K562 (cell line): Measurements from ENCODE around the gene RIN3. TPM values are rescaled to one million over a fixed set of nuclear protein-coding genes. Genes with fewer than 3 reads are reported as not detected.

Source experiments
- ATAC-seq: fragments of 200-7000 bp; cut with Tn5 transposase; 3 replicates; pipeline ENCODE4 v1.9.1; 2020; ENCODE audit warnings: moderate library complexity
- BruUV-seq: library from RNA; stranded (reverse); fragments of 400-500 nt; replicated peaks from 2 replicates; lab custom pipeline; 2021; lab: Mats Ljungman, UMichigan
- CTCF ChIA-PET: fragments of 300-600 bp; formaldehyde crosslinking; extraction: SDS; loops from one replicate; lab custom pipeline; 2021; ENCODE audit warnings: low intra/inter-chr PET ratio; lab: Yijun Ruan, JAX
- POLR2A ChIA-PET: fragments of 300-600, 350-650 bp; sonication (Branson Sonifier 250); formaldehyde crosslinking; extraction: SDS; loops from one replicate; lab custom pipeline; 2021; ENCODE audit warnings: antibody characterized with exemption, inconsistent platforms; lab: Yijun Ruan, JAX
- DNase-seq, 4 experiments: peaks; one replicate each; pipeline versions ENCODE4 v3.0.0 to v3.0.0-alpha.2; 2011 to 2018; ENCODE audit warnings: low spot score in 3 of 4, mixed read lengths in 3 of 4; ENCODE audit errors: extremely low read depth in 1 of 4
- FAIRE-seq: peaks from 2 replicates; lab custom pipeline; 2011; peaks lifted over from hg19 to GRCh38; lab: Jason Lieb, UNC
- H2AFZ ChIP-seq: 2 replicates; pipeline ENCODE4 v1.6.0; 2011; ENCODE audit warnings: low read depth, low read length, control low read depth, inconsistent platforms
- H3K27ac ChIP-seq: fragments of 200-600 bp; 3 replicates; pipeline ENCODE4 v1.8.0; 2011; ENCODE audit warnings: low read depth, mild to moderate bottlenecking, control low read depth, inconsistent platforms, low read length, moderate library complexity, mixed read lengths; ENCODE audit errors: extremely low read depth
- H3K27me3 ChIP-seq, 2 experiments: fragments of 300-600 bp in 1 of 2; 2 replicates in 1 of 2; 3 replicates in 1 of 2; pipeline versions ENCODE4 v1.6.0 to v1.8.0; 2011; ENCODE audit warnings: inconsistent platforms in 2 of 2, low read length in 2 of 2, mild to moderate bottlenecking in 1 of 2, mixed read lengths in 1 of 2, moderate library complexity in 1 of 2; ENCODE audit not compliant: control insufficient read depth in 2 of 2, insufficient read depth in 2 of 2
- H3K36me3 ChIP-seq: fragments of 300-600 bp; 3 replicates; pipeline ENCODE4 v1.8.0; 2011; ENCODE audit warnings: mild to moderate bottlenecking, low read length, inconsistent platforms; ENCODE audit not compliant: control insufficient read depth, insufficient read depth
- H3K4me1 ChIP-seq, 2 experiments: fragments of 200-600 bp in 1 of 2; replicated peaks in 1 of 2; 2 replicates in 1 of 2; 3 replicates in 1 of 2; pipeline versions ENCODE4 v1.5.1 to v1.8.0; 2011; ENCODE audit warnings: inconsistent platforms in 2 of 2, low read length in 2 of 2, mild to moderate bottlenecking in 1 of 2, mixed read lengths in 1 of 2, moderate library complexity in 1 of 2; ENCODE audit not compliant: control insufficient read depth in 2 of 2, insufficient read depth in 2 of 2
- H3K4me2 ChIP-seq: 2 replicates; pipeline ENCODE4 v1.6.1; 2011; ENCODE audit warnings: low read length, control low read depth, inconsistent platforms, mixed read lengths; ENCODE audit not compliant: insufficient read depth
- H3K4me3 ChIP-seq: fragments of 200-600 bp; sonication (generic), shearing (Covaris generic); 2 replicates; pipeline ENCODE4 v1.5.1; 2016; ENCODE audit warnings: control low read depth, inconsistent platforms
- H3K79me2 ChIP-seq: fragments of 200-600 bp; 3 replicates; pipeline ENCODE4 v1.8.0; 2011; ENCODE audit warnings: low read length, inconsistent platforms; ENCODE audit not compliant: control insufficient read depth, insufficient read depth
- H3K9ac ChIP-seq, 2 experiments: 2 replicates each; pipeline versions ENCODE4 v1.6.0 to v1.6.1; 2011; ENCODE audit warnings: low read depth in 2 of 2, low read length in 2 of 2, control low read depth in 1 of 2, inconsistent platforms in 1 of 2, mild to moderate bottlenecking in 1 of 2, mixed read lengths in 1 of 2; ENCODE audit not compliant: insufficient read depth in 1 of 2
- H3K9me1 ChIP-seq: one replicate; pipeline ENCODE4 v1.6.0; 2011; ENCODE audit warnings: inconsistent platforms, mild to moderate bottlenecking, low read length, moderate library complexity; ENCODE audit not compliant: control insufficient read depth, insufficient read depth
- H3K9me3 ChIP-seq: replicated peaks from 2 replicates; pipeline ENCODE4 v1.5.1; 2011; ENCODE audit warnings: low read depth, low read length, inconsistent platforms; ENCODE audit not compliant: control insufficient read depth, insufficient read depth
- H4K20me1 ChIP-seq: replicated peaks from 2 replicates; pipeline ENCODE4 v1.6.1; 2011; ENCODE audit warnings: low read length, inconsistent platforms, mixed read lengths; ENCODE audit not compliant: control insufficient read depth, insufficient read depth
- ATF2 ChIP-seq: sonication (generic); formaldehyde crosslinking; IDR thresholded peaks from 2 replicates; pipeline ENCODE4 v1.8.1; 2022; ENCODE audit warnings: missing genetic modification reagents
- GABPA ChIP-seq: fragments of 200-800 bp; sonication (Bioruptor generic); conservative IDR thresholded peaks from 2 replicates; pipeline ENCODE4 v1.6.1; 2016; ENCODE audit warnings: low read depth, missing genetic modification characterization, missing compliant biosample characterization
- NR2C2 ChIP-seq, 2 experiments: fragments of 200-800 bp in 1 of 2; sonication (Bioruptor generic) in 1 of 2; sonication (generic) in 1 of 2; formaldehyde crosslinking in 1 of 2; IDR thresholded peaks; 2 replicates each; pipeline versions ENCODE4 v1.6.1 to v1.8.0; 2016 to 2022; ENCODE audit warnings: mild to moderate bottlenecking in 1 of 2, missing compliant biosample characterization in 1 of 2, missing genetic modification characterization in 1 of 2, missing genetic modification reagents in 1 of 2
- NR2F6 ChIP-seq: fragments of 450-650 bp; formaldehyde crosslinking; IDR thresholded peaks from 2 replicates; pipeline ENCODE4 v1.4.0; 2020; ENCODE audit warnings: mild to moderate bottlenecking
- SMARCC2 ChIP-seq: fragments of 450-650 bp; IDR thresholded peaks from 2 replicates; pipeline ENCODE4 v1.6.1; 2017; ENCODE audit warnings: antibody characterized with exemption, moderate library complexity, mild to moderate bottlenecking, low read depth
- SPI1 ChIP-seq: IDR thresholded peaks from 2 replicates; pipeline ENCODE4 v1.6.1; 2011; ENCODE audit warnings: low read depth, low read length, control low read depth, borderline replicate concordance
- VEZF1 ChIP-seq: fragments of 200-800 bp; sonication (Bioruptor generic); IDR thresholded peaks from 2 replicates; pipeline ENCODE4 v1.6.1; 2017; ENCODE audit warnings: missing genetic modification characterization, missing compliant biosample characterization
- ZFP36 ChIP-seq: fragments of 150-350 bp; IDR thresholded peaks from 2 replicates; pipeline ENCODE4 v1.6.1; 2018; ENCODE audit warnings: low read length, low read depth; ENCODE audit not compliant: partially characterized antibody
- ZNF395 ChIP-seq: fragments of 200-800 bp; sonication (Bioruptor generic); IDR thresholded peaks from 2 replicates; pipeline ENCODE4 v1.6.1; 2017; ENCODE audit warnings: missing genetic modification characterization, missing compliant biosample characterization
- ZNF639 ChIP-seq, 2 experiments: fragments of 200-800 bp in 1 of 2; sonication (Bioruptor generic) in 1 of 2; sonication (generic) in 1 of 2; formaldehyde crosslinking in 1 of 2; IDR thresholded peaks in 1 of 2; conservative IDR thresholded peaks in 1 of 2; 2 replicates each; pipeline versions ENCODE4 v1.5.0 to v1.6.1; 2016 to 2020; ENCODE audit warnings: missing compliant biosample characterization in 1 of 2, missing genetic modification characterization in 1 of 2, missing genetic modification reagents in 1 of 2
- ZNF766 ChIP-seq: fragments of 200-800 bp; sonication (Bioruptor generic); conservative IDR thresholded peaks from 2 replicates; pipeline ENCODE4 v1.6.1; 2016; ENCODE audit warnings: missing genetic modification characterization, missing compliant biosample characterization
- WGBS: fragments of 100-300 bp; shearing (Covaris generic); methylation state at CpG from one replicate; pipeline ENCODE4 v1.1.6; 2016; ENCODE audit warnings: low coverage, mixed read lengths; ENCODE audit not compliant: insufficient coverage; ENCODE audit errors: missing lambda C conversion rate; 5-methylcytosine and 5-hydroxymethylcytosine counted together
- in situ Hi-C: fragments of 300-500 bp; cut with MboI; formaldehyde crosslinking; loops from 4 replicates; pipeline ENCODE4 v1.15.0; 2018; ENCODE audit warnings: inconsistent platforms, mixed read lengths
- intact Hi-C: fragments of 100-400 bp; cut with micrococcal nuclease; formaldehyde crosslinking; loops from 2 replicates; pipeline ENCODE4 v1.14.2; 2022
- polyA plus RNA-seq, 8 experiments: library from polyadenylated mRNA; depleted of rRNA in 4 of 8; stranded (reverse) in 5 of 8; unstranded in 3 of 8; fragments of >200 nt; fragmentation: Nextera tagmentation in 2 of 8; fragmentation: Illumina TruSeq in 1 of 8; extraction: Ambion mirVana in 2 of 8; extraction: Trizol in 1 of 8; gene quantifications; 2 replicates each; pipeline versions ENCODE4 v1.2.1 to v1.2.3, GENCODE V29; 2011 to 2014; ENCODE audit warnings: inconsistent platforms in 1 of 8, missing spikeins in 1 of 8
- total RNA-seq, 7 experiments: library from RNA; depleted of rRNA in 6 of 7; stranded (reverse); fragments of >200 nt in 6 of 7; fragmentation: Illumina TruSeq in 2 of 7; extraction: Trizol in 2 of 7; gene quantifications; 2 replicates each; pipeline versions ENCODE4 v1.2.1 to v1.2.3, GENCODE V29; 2011 to 2021; ENCODE audit warnings: low replicate concordance in 1 of 7

Gene RIN3
- total and polyA plus RNA-seq, 9 of the 15 experiments (the other 6 are each of a cell fraction or from before 2014, with no cell fraction given): 0.01 to 0.49 (median 0.08) TPM; not detected in 5

GRCh38 chr14:92658684-92659083 is 145.1 kb downstream of the RIN3 start (continued):
- no peak for TF ChIP-seq ATF2 (CRISPR knock-in tag)

- H3K27ac ChIP-seq: no peak overlapping the region
- ChIA-PET POLR2A (no interaction called here), CTCF (no interaction called here)
- H2AFZ ChIP-seq: peak overlapping the region; percentile 63; the same call in 1 of the 2 replicates
- DNase-seq: no peak
- WGBS: 3% methylated on average over 6 of the region's 11 CpGs
- no peak; the same call in 2 of the 3 replicates for ATAC-seq
- FAIRE-seq: no peak
- H3K27me3 ChIP-seq: peaks cover 3 to 15% of the 10 kb centered on the region in 2 experiments; a peak in 3 of 5 replicates
- BruUV-seq: no TSS peak
- peaks cover 0 to 11% of the 10 kb centered on the region in 2 experiments; a peak in 3 of 5 replicates for H3K4me1 ChIP-seq
- H3K4me2 ChIP-seq: no peak overlapping the region
- H3K9me3 ChIP-seq: no peaks in the 10 kb centered on the region
- H4K20me1 ChIP-seq: no peaks in the 10 kb centered on the region
- no peak overlapping the region for H3K4me3 ChIP-seq
- H3K9me1 ChIP-seq: no peaks in the 10 kb centered on the region
- no peaks in the 10 kb centered on the region for H3K36me3 ChIP-seq
- no peaks in the 10 kb centered on the region for H3K79me2 ChIP-seq
- intact Hi-C loops: no loop called here
- H3K9ac ChIP-seq: no peak overlapping the region
- in situ Hi-C loops: no loop called here
- TF ChIP-seq SMARCC2: no peak
- 0 out of 2 replicates have a peak, but pooled peaks have one; percentile 23 for TF ChIP-seq GABPA (tag)
- TF ChIP-seq ZNF639 (CRISPR knock-in tag; conservative IDR thresholded peaks at IDR 0.05 in 1 of 2, IDR thresholded peaks at IDR 0.05 in 1 of 2): peak in 1 of 2 experiments; percentile 68; a peak in 1 of 4 replicates
- peak; percentile 43 for TF ChIP-seq ZFP36
- TF ChIP-seq ZNF395 (CRISPR knock-in tag): 0 out of 2 replicates have a peak, but pooled peaks have one; percentile 25
- TF ChIP-seq NR2F6 (CRISPR knock-in tag): no peak
- no peak for TF ChIP-seq NR2C2 (CRISPR knock-in tag; IDR thresholded peaks at IDR 0.05)
- peak; percentile 13; the same call in 1 of the 2 replicates for TF ChIP-seq NR2C2 (tag; IDR thresholded peaks at IDR 0.05)
- TF ChIP-seq ZNF766: peak; percentile 56
- peak; percentile 35; the same call in 1 of the 2 replicates for TF ChIP-seq VEZF1 (CRISPR knock-in tag)
- TF ChIP-seq SPI1: peak; percentile 35; the same call in 1 of the 2 replicates
Observed at GRCh38 chr14:92659765-92660561, 146.4 kb downstream of the RIN3 start.
